HG02840 (cell line): ENCODE measurements around the gene NFIB.

Experiments
- ATAC-seq: cut with Tn5 transposase; IDR thresholded peaks from one replicate; pipeline ENCODE4 v1.9.1; 2021; ENCODE audit warnings: mild to moderate bottlenecking, moderate library complexity, moderate number of reproducible peaks; ENCODE audit not compliant: unreplicated experiment, low FRiP score

NFIB gene

GRCh38 chr9:14321517-14322130 lies 7.7 kb upstream of the NFIB start:
- ATAC-seq = no peak

- no peak for ATAC-seq
Measured at GRCh38 chr9:14320271-14321181, 6.6 kb upstream of the NFIB start.

GRCh38 chr9:14318934-14319580 lies 5.1 kb upstream of the NFIB start:
- no peak for ATAC-seq

- no peak for ATAC-seq
Measured at GRCh38 chr9:14318361-14318760, 4.4 kb upstream of the NFIB start.

- ATAC-seq = no peak
Measured at GRCh38 chr9:14317667-14318320, 3.9 kb upstream of the NFIB start.

GRCh38 chr9:14316602-14317300 lies 2.8 kb upstream of the NFIB start:
- no peak for ATAC-seq

- ATAC-seq = no peak
Measured at GRCh38 chr9:14315875-14316601, 2.1 kb upstream of the NFIB start.

- no peak for ATAC-seq
Measured at GRCh38 chr9:14314929-14315874, 1.3 kb upstream of the NFIB start.

- ATAC-seq = no peak
Measured at GRCh38 chr9:14314424-14314928, 535 bp upstream of the NFIB start.

GRCh38 chr9:14313378-14313940 lies 482 bp downstream of the NFIB start:
- no peak for ATAC-seq

- ATAC-seq = no peak
Measured at GRCh38 chr9:14312719-14313377, 1.1 kb downstream of the NFIB start.

- ATAC-seq = no peak
Measured at GRCh38 chr9:14311956-14312685, 1.8 kb downstream of the NFIB start.

- ATAC-seq = no peak
Measured at GRCh38 chr9:14311171-14311949, 2.6 kb downstream of the NFIB start.

- ATAC-seq = no peak
Measured at GRCh38 chr9:14310311-14310710, 3.6 kb downstream of the NFIB start.

- no peak for ATAC-seq
Measured at GRCh38 chr9:14309403-14309802, 4.5 kb downstream of the NFIB start.

- no peak for ATAC-seq
Measured at GRCh38 chr9:14308853-14309145, 5.1 kb downstream of the NFIB start.
